GM21528 (cell line): Measurements from ENCODE around the gene LDHD.
"Not testable (repeated sequence)": the region's sequence is repeated elsewhere in the genome, so short reads cannot be mapped to it uniquely, and the experiment has no call there.

Experiments
- ATAC-seq: cut with Tn5 transposase; IDR thresholded peaks from one replicate; pipeline ENCODE4 v1.9.1; 2021; ENCODE audit warnings: mild to moderate bottlenecking, moderate library complexity; ENCODE audit not compliant: unreplicated experiment, low FRiP score

Gene LDHD

DNA sequence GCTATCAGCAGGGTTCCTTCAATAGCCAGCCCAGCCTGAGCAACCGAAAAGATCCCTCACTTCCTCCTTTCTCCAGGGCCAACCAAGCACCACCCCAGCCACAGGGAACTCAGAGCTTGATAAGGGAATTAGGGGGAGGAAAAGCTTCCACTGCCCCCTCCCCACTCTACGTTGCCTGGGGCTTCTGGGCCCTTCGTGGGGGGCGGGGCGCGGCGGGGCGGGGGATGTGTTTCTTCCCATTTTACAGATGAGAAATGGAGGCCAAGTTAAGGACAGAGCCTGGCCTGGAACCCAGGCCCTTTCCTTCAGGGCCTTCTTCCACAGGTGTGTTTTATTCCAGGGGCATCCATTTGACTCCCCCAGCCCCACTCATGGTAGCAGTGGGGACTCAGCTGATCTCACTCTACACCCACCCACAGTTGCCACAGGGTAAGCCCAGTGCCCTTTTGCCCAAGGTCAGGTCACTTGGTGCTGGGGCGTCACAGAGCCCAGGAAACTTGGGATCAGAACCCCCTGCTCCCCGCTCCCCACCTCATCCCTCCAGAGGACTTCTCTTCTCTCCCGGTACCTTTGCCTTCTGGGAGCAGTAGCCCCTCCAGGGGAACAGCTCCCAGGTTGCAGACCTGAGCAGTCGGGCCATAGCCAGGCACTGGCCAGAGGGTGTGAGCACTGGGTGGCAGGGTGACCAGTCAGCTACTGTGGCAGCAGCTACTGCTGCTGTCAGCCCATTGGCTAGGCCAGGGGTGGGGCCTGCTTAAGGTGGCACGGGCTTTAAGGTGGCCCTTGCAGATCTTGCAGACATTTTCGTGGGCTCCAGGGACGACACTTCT, at the start of gene LDHD:
Gene LDHD, minus strand, starts transcription at position 700 of the 830 bp plus-strand sequence. Its CDS starts 60 bp downstream, at position 640.
- no peak for ATAC-seq

DNA sequence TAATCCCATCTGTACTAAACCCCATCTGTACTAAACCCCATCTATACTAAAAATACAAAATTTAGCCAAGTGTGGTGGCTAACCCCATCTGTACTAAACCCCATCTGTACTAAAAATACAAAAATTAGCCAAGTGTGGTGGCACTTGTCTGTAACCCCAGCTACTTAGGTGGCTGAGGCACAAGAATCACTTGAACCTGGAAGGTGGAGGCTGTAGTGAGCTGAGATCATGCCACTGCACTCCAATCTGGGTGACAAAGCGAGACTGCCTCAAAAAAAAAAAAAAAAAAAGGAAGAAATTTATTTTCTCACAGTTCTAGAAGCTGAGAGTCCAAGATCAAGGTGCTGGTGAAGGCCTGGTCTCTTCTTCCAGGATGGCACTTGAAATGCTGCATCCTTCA, 43.8 kb upstream of the LDHD start:
- ATAC-seq: no peak

DNA sequence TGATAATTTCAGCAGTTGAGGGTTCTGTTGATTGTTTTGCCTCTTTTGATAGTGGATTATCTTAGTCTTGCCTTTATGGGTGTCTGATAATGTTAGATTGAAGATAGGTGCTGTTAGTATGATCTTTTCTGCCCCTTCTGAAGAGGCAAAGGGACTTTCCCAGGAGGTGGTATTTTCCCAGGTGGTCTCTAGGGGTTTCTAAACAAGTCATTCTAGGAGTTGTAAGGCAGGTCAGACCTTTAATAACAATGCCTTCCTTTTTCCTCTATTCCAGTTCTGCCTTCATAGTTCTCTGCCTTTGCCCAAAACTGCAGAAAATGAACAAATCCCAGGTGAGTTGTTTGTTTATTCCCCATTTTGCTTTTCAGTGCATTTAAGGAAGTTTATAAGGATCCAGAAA, 36.1 kb upstream of the LDHD start:
- ATAC-seq: no peak

DNA sequence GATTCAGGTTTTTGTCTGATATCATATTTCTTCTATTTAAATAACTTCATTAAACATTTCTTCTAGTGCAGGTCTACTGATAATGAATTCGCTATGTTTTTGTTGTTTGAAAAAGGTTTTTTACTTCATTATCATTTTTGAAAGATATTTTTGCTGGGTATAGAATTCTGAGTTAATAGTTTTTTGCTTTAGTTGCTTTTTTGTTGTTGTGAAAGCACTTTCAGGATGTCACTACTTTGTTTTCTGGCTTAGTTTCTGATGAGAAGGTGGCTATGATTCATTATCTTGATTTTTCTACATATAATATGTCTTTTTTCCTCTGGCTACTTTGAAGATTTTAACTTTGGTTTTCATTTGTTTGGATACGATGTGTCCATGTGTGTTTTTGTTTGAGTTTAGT, 35.2 kb upstream of the LDHD start:
- no peak for ATAC-seq

DNA sequence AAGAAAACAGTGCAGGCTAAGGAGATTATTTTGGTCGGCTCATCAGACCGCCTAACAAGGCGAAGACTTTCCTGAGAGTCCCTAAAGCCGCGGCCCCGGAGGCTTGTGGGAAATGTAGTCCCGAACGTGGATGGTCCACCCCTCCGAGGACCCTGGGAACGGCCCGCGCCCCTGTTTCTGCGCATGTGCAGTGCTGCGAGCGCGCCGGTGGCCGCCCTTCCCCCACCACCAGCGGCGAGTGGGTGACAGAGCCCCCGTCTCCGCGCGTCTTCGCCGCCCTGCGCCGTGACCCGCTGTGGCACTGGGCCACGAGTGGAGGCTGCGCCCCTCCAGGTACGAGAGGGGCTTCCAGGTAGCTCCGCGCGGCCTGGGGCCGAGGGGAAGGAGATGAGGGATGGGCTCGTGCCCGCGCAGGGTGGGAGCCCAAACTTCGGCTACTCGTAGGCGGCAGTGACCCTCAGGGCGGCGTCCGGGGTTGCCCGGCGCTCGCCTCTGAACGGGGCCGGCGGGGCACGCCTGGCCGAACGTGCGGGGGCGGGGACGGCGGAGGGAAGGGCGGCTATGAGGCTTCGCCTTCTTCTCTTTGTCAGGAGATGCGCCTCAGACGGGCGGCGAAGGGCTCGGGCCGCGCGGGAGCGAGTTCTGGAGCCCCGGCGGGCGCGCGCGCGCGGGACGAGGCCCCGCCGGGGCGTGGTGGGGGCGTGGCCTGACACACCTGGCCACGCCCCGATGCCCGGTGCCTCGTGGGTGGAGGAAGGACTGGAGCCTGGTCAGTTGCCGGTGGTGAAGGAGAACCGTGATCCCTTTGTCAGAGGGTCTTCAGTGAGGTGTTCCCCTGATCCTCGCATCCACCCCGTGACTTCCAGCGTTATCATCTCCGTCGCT, 32.0 kb upstream of the LDHD start, which contains the start of gene ZFP1:
Gene ZFP1, plus strand, starts transcription at position 214 of the 885 bp plus-strand sequence. CDS start 4,428 bp downstream, outside the sequence.
- peak; percentile 85 for ATAC-seq

DNA sequence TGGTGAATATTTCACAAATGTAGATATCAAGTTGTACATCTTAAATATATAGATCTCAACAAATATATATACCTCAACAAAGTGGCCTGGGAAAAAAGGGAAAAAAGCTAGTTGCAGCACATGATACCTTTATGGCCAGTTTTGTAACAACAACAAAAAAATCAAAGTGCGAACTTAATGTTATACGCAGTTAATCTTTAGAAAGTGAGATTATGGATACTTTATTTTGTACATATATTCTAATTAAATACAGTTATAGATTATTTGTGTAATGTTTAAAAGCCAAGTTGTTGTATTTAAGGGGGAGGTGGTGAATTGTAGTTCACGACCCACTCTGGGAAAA, 31.4 kb upstream of the LDHD start:
- no peak for ATAC-seq

DNA sequence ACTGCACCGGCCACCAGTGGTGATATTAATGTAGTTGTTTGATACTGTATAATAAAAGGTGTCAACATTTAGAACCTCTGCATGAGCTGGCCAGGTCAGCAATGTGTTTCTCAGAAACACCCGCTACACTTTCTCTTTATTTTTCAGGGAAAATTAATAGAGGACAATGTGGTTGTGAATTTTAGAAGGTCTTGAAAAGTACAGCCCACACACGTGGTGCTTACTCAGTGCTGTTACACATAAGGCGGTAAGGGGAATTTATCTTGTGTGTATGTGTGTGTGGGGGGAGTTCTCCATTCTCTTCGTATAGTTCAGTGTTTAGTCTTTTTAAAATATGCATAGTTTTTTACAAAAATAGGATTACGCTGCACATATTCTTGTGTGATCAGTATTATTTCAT, 27.4 kb upstream of the LDHD start:
- no peak for ATAC-seq

DNA sequence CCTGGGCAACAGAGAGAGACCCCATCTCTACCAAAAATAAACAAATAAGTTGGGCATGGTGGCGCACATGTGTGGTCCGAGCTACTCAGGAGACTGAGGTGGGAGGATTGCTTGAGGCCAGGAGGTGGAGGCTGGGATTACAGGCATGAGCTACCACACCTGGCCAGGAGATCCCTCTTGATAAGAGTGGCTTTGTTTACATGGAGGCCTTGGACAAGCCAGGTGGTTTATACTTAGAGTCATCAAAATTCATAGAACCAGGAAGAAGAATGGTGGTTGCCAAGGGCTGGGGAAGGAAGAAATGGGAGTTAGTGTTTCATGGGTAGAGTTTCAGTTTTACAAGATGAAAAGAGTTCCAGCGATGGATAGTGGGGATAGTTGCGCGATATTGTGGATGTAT, 22.9 kb upstream of the LDHD start:
- no peak for ATAC-seq

DNA sequence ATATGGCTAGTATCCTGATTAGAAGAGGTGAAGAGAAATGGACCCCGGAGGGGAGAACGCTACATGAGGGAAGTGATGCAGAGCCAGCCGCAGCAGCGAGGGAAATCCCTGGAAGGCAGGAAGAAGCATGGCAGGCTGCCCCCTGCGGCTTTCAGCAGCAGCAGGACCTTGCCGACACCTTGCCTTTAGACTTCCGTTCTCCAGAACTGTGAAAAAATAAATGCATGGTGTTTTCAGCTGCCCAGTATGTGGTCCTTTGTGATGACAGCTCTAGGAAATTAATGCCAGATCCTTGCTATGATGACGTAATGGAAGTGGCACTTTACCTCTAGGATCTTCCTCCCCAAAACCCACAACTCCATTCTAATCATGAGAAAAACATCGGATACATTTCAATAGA, 22.1 kb upstream of the LDHD start:
- no peak for ATAC-seq

DNA sequence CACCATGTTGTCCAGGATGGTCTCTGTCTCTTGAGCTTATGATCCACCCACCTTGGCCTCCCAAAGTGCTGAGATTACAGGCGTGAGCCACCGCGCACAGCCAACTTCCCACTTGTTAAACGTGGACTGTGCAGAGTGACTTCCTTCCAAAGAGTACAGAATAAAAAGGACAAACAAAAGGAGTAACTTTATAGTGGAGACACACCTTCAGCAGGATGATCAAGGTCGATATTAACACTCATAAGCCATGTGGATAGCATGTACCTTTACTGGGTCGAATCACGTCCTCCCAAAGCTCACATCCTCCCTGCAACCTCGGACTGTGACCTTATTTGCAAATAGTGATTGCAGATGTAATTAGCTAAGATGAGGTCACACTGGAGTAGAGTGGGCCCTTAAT, 21.7 kb upstream of the LDHD start:
- ATAC-seq: no peak

DNA sequence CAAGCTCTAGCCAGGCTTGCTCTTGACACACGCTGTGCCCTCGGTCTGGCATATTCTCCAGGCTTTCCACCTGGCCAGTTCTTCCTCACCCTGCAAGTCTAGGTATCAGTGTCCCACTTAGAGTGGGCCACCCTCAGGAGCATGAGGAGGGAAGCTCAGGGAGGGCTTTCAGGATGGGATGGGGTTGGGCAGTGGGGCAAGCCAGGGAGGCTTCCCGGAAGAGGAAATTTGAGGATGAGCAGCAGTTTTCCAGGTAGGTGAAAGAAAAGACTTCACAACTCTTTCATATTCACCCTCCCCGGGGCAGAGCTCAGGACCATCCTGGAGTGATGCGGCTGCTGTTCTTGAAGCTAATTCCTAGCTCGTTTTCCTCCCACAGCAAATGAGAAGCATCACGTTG, 14.5 kb upstream of the LDHD start:
- no peak for ATAC-seq

DNA sequence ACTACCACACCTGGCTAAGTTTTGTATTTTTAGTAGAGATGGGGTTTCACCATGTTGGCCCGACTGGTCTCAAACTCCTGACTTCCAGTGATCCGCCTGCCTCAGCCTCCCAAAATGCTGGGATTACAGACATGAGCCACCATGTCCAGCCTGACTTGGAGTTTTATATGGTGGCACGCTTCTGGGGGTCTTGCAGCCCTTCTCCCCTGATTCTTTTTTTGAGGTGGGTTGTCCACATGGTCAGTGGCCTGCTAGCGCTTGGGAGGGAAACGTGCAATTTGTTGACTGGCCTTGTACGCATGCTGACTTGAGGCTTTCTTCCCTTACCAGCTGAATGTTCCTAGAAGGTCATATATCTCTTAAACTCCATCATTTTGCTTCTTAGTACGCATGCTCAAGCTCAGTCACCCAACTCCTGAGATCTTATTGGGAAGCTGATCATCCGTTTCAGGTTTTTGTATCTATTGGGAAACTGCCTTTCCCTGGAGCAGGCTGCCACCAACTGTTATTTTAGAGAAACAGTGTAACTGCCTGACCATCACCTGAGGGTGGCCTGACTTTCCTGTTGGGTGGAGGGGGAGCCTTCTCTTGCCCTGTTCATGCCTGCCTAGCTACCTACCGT, 13.7 kb upstream of the LDHD start:
- ATAC-seq: no peak

DNA sequence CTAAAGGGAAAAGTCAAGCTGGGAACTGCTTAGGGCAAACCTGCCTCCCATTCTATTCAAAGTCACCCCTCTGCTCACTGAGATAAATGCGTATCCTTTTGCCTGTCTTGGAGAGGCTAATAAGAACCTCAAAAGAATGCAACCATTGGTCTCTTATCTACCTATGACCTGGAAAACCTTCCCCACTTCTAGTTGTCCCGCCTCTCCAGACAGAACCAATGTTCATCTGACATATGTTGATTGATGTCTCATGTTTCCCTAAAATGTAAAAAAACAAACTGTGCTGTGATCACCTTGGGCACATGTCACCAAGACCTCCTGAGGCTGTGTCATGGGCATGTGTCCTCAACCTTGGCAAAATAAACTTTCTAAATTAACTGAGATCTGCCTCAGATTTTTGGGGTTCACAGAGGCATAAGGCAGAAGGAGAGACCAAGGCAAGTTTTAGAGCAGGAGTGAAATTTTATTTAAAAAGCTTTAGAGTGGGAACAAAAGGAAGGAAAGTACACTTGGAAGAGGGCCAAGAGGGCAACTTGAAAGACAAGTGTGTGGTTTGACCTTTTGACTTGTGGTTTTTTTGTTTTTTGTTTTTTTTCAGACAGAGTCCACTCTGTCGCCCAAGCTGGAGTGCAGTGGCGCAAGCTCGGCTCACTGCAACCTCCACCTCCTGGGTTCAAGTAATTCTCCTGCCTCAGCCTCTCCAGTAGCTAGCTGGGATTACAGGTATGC, 13.0 kb upstream of the LDHD start:
- ATAC-seq: not testable (repeated sequence)

DNA sequence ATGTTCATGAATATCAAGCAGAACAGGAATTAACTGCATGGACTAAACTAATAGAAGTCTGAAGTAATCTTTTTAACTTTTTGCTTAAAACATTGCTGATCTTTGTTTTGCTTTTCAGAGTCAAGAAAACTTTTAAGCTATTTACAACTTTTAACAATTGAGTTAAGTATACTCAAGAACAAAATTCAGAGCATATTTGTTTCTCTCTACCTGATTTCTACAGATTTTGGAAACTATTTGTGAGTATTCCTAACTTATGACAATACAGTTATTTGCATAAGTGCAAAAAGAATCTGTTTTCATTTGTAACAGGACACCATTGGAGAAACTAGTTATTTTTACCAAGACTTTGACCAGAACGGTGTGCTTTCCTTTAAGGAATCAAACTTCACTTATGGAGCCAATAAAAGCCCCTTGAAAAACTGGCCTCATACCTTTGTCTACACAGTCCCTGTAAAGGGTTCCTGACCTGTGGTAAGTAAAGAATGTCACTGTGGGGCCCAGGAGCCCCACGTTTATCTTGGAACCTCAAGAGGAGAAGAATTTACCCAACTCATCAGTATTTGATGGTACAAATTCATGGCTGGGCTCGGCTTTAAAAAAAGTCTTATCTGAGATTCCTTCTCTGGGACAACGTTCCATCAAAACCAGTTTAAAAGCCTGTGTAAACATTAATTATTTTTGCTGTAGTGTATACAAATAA, 11.3 kb upstream of the LDHD start:
- ATAC-seq: no peak

DNA sequence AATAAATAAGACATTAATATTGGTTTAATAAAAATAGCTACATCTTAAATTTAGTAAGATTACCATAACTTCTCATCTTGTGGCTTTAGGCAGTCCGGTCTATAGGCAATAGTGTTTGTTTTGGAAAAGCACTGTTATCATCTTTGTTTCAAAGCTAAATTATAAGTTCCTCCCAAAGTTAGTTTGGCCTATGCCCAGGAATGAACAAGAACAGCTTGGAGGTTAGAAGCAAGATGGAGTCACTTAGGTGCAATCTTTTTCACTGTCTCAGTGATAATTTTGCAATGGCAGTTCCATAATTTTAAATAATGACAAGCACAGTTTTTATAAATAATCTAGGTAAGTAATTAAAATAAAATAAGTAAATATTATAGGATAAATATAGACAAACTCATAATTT, 6.0 kb upstream of the LDHD start:
- ATAC-seq: no peak

DNA sequence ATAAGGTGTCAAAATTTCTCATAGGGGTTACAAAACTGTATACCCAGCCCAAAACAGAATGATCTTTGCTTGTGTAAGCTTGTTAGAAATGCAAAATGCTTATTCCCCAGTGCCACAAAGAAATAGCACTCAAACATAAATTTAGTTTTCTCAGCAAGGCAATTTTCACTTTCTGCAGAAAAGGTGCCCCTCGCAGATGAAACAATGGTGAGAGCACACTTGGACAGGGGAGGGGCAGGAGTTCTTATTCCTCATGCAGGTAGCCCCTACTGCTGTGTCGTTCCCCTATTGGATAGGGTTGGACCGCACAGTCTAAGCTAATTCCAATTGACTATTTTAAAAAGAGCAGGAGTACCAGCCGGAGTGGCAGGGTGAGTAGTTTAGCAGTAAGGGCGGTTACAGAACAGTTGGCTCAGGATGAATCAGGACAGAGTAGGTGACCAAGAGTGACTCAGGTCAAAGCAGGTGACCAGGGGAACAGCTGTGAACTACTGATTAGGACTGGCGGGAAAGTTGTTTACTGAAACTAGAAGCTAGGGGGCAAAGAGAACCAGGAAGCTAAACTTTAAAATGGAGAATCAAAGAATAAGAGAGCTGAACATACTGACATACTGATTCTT, 5.5 kb upstream of the LDHD start:
- no peak for ATAC-seq

DNA sequence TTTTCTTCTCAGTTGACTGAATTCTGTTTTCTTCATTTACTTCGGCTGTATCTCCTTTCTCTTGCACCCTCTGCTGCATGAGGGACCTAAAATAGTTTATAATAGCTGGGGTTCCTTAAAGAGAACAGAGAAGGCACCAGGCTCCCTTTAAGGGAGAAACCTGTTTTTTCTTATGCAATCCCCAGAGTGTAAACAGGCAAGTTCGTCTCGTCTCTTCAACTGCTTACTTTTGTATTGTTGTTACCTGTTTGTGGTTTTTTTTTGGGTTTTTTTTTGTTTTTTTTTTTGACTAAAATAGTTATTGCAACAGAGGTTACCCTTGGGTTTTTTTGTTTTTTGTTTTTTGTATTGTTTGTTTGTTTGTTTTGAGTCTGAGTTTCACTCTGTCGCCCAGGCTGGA, 3.7 kb upstream of the LDHD start:
- no peak for ATAC-seq

DNA sequence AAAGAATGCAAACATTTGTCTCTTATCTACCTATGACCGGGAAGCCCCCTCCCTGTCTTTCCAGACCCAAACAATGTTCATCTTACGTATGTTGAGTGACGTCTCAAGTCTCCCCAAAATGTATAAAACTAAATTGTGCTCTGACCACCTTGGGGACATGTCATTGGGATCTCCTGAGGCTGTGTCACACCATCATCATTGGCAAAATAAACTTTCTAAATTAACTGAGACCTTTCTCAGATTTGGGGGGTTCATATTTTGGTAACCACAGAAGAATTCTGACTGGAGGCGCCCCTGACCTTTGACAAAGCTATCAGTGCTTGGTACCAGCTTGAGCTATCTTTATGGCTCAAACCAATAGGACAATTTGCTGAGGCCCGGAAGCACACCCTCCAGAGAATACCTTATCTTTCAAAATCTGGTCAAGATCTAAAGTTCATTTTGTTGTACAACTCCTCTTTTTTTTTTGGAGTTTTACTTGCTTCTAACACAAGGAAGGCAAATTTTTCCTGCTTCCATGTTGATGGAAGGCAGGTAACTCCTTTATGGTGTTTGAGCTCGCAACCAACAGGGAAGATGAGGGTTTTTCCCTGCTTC, 2.5 kb upstream of the LDHD start:
- no peak for ATAC-seq

DNA sequence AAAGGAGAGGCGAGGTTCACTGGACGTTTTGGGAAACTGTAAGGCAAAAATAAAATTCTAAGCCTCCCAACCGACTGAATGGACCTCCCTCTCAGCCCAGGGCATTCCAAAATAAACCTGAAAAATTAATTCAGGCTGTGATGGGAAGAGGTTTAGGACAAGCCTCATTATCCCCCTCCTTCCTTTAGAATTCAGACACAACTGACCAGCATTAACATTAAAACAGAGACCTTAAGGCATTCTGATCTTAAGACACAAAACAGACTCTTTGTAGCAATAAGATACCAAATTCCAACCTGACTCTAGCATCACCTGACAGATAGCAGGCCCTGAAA, 298 bp upstream of the LDHD start:
- no peak for ATAC-seq
